Trophoblast cell (in vitro differentiated cells and primary cell): Measurements from ENCODE around the gene PRKAR1A.

Source experiments
- DNase-seq, 2 donors: peaks; one replicate each; pipeline ENCODE4 v3.0.0-alpha.2; 2016
- H2AFZ ChIP-seq: 2 replicates; pipeline ENCODE4 v1.6.1; 2013; ENCODE audit warnings: low read length, moderate library complexity, mild to moderate bottlenecking; ENCODE audit not compliant: insufficient read depth, poor library complexity
- H2AK5ac ChIP-seq: 2 replicates; pipeline ENCODE4 v1.6.1; 2013; ENCODE audit warnings: mild to moderate bottlenecking, low read length
- H2BK120ac ChIP-seq: 2 replicates; pipeline ENCODE4 v1.6.1; 2013; ENCODE audit warnings: low read length, mild to moderate bottlenecking, moderate library complexity; ENCODE audit not compliant: insufficient read depth, poor library complexity
- H2BK12ac ChIP-seq: 2 replicates; pipeline ENCODE4 v1.6.1; 2013; ENCODE audit warnings: mild to moderate bottlenecking, low read length, moderate library complexity
- H2BK5ac ChIP-seq: 2 replicates; pipeline ENCODE4 v1.6.1; 2013; ENCODE audit warnings: low read length, low read depth, moderate library complexity, mild to moderate bottlenecking; ENCODE audit not compliant: poor library complexity
- H3K14ac ChIP-seq: 2 replicates; pipeline ENCODE4 v1.6.1; 2013; ENCODE audit warnings: mild to moderate bottlenecking, low read length
- H3K18ac ChIP-seq: 2 replicates; pipeline ENCODE4 v1.6.1; 2013; ENCODE audit warnings: mild to moderate bottlenecking, low read length
- H3K23ac ChIP-seq: 2 replicates; pipeline ENCODE4 v1.6.1; 2013; ENCODE audit warnings: low read length
- H3K27ac ChIP-seq: 2 replicates; pipeline ENCODE4 v1.5.1; 2013; ENCODE audit warnings: low read depth, mild to moderate bottlenecking, inconsistent platforms, low read length, moderate library complexity
- H3K27me3 ChIP-seq: 2 replicates; pipeline ENCODE4 v1.6.1; 2013; ENCODE audit warnings: inconsistent platforms, mild to moderate bottlenecking, low read length, moderate library complexity; ENCODE audit not compliant: insufficient read depth
- H3K36me3 ChIP-seq, 2 experiments: 1 replicate in 1 of 2; 2 replicates in 1 of 2; pipeline ENCODE4 v1.6.1; 2013; ENCODE audit warnings: low read length in 2 of 2, mild to moderate bottlenecking in 2 of 2, moderate library complexity in 1 of 2; ENCODE audit not compliant: insufficient read depth in 2 of 2, control insufficient read depth in 1 of 2
- H3K4ac ChIP-seq: 2 replicates; pipeline ENCODE4 v1.6.1; 2013; ENCODE audit warnings: low read depth, mild to moderate bottlenecking, low read length, moderate library complexity
- H3K4me1 ChIP-seq, 2 experiments: 1 replicate in 1 of 2; 2 replicates in 1 of 2; pipeline ENCODE4 v1.6.1; 2013; ENCODE audit warnings: low read length in 2 of 2, mild to moderate bottlenecking in 2 of 2, moderate library complexity in 1 of 2; ENCODE audit not compliant: insufficient read depth in 2 of 2, control insufficient read depth in 1 of 2
- H3K4me2 ChIP-seq: 2 replicates; pipeline ENCODE4 v1.6.1; 2013; ENCODE audit warnings: inconsistent platforms, mild to moderate bottlenecking, low read length, moderate library complexity
- H3K4me3 ChIP-seq: 2 replicates; pipeline ENCODE4 v1.5.1; 2013; ENCODE audit warnings: mild to moderate bottlenecking, low read depth, low read length, inconsistent platforms
- H3K79me1 ChIP-seq: one replicate; pipeline ENCODE4 v1.6.1; 2013; ENCODE audit warnings: low read length
- H3K79me2 ChIP-seq: 2 replicates; pipeline ENCODE4 v1.6.1; 2013; ENCODE audit warnings: low read length, mild to moderate bottlenecking; ENCODE audit not compliant: control insufficient read depth, insufficient read depth, poor library complexity
- H3K9ac ChIP-seq: 2 replicates; pipeline ENCODE4 v1.6.1; 2013; ENCODE audit warnings: mild to moderate bottlenecking, low read length
- H3K9me3 ChIP-seq: 2 replicates; pipeline ENCODE4 v1.6.1; 2013; ENCODE audit warnings: low read depth, mild to moderate bottlenecking, control low read depth, inconsistent platforms, low read length; ENCODE audit not compliant: insufficient read depth
- H4K12ac ChIP-seq: 2 replicates; pipeline ENCODE4 v1.6.1; 2013; ENCODE audit warnings: low read depth, mild to moderate bottlenecking, low read length, moderate library complexity
- H4K8ac ChIP-seq: 2 replicates; pipeline ENCODE4 v1.6.1; 2013; ENCODE audit warnings: low read depth, mild to moderate bottlenecking, low read length, moderate library complexity
- H4K91ac ChIP-seq: one replicate; pipeline ENCODE4 v1.6.1; 2013; ENCODE audit warnings: low read depth, mild to moderate bottlenecking, low read length, moderate library complexity
- WGBS: extraction: QIAGEN DNeasy Blood & Tissue Kit; methylation state at CpG from one replicate; pipeline ENCODE4 v1.1.7; 2013; ENCODE audit warnings: missing lambda C conversion rate; ENCODE audit not compliant: insufficient read length, insufficient coverage; ENCODE audit errors: extremely low coverage; 5-methylcytosine and 5-hydroxymethylcytosine counted together

Gene PRKAR1A

DNA sequence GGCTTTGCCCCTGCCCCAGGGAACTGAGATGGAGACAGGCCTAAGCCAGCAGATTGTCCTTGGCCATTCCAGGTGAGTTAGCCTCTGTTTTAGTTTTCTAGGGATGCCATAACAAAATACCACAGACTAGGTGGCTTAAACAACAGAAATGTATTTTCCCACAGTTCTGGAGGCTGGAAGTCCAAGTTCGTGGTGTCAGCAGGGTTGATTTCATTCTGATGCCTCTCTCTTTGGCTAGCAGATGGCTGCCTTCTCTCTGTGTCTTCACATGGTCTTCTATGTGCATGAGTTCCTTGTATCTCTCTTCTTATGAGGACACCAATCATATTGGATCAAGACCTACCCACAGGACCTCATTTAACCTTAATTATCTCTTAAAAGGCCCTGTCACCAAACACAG is 76.1 kb downstream of the PRKAR1A start:
- Histone ChIP-seq H3K4me3 (no peak overlapping the region), H3K4me2 (no peak overlapping the region)

DNA sequence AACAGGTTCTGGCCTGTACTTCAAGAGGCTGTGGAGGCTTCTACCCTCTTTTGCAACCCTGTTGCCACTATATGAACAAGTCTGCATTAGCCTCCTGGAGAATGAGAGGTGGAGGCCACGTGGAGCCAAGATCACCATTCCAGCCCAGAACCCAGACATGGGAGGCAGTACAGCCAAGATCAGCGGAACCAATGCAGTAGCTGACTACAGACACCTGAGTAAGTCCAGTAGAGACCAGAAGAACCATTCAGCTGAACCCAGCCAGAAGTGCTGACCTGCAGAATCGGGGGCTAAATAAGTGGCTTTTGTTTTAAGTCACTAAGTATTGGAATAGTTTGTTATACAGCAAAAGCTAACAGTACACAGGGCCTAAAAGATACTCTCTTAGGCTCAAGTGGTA is 76.9 kb downstream of the PRKAR1A start:
- Histone ChIP-seq H3K4me1 (peaks cover 8 to 16% of the 10 kb centered on the region in 2 experiments), H3K23ac (no peak overlapping the region), H2BK120ac (no peak overlapping the region), H3K9ac (no peak overlapping the region), H3K79me1 (peaks cover 13% of the 10 kb centered on the region), H4K91ac (no peak overlapping the region), H3K4me3 (no peak overlapping the region), H2AFZ (no peak overlapping the region), H2BK12ac (no peak overlapping the region), H3K4ac (no peak overlapping the region), H3K27ac (no peak overlapping the region), H3K27me3 (no peaks in the 10 kb centered on the region), H3K14ac (no peak overlapping the region), H2BK5ac (no peak overlapping the region), H3K36me3 (no peaks in the 10 kb centered on the region), H3K9me3 (peaks cover 2% of the 10 kb centered on the region), H3K4me2 (no peak overlapping the region), H3K18ac (peak overlapping the region; percentile 54), H2AK5ac (no peak overlapping the region), H4K8ac (no peak overlapping the region), H4K12ac (no peak overlapping the region), H3K79me2 (peaks cover 2% of the 10 kb centered on the region)
- no CpG with 5 or more reads among the region's 3 CpGs for WGBS
- no peak for DNase-seq

More for the DNA sequence above, 76.1 kb downstream of the PRKAR1A start:
- peaks cover 2% of the 10 kb centered on the region for H3K9me3 ChIP-seq
- peaks cover 2% of the 10 kb centered on the region for H3K79me2 ChIP-seq
- peak overlapping the region; percentile 59 for H3K4ac ChIP-seq
- H2BK12ac ChIP-seq, result no peak overlapping the region
- no peak overlapping the region for H4K91ac ChIP-seq
- no peak for DNase-seq
- no peak overlapping the region for H2BK5ac ChIP-seq
- no peak overlapping the region for H3K14ac ChIP-seq
- no peak overlapping the region for H2BK120ac ChIP-seq
- no peak overlapping the region for H2AFZ ChIP-seq
- no peak overlapping the region for H3K18ac ChIP-seq
- no peaks in the 10 kb centered on the region for H3K36me3 ChIP-seq
- no CpG with 5 or more reads among the region's 1 CpG for WGBS
- H4K8ac ChIP-seq, result no peak overlapping the region
- H3K23ac ChIP-seq, result no peak overlapping the region
- H4K12ac ChIP-seq, result no peak overlapping the region
- no peak overlapping the region for H3K27ac ChIP-seq
- no peak overlapping the region for H3K9ac ChIP-seq
- no peaks in the 10 kb centered on the region for H3K27me3 ChIP-seq
- H2AK5ac ChIP-seq, result no peak overlapping the region
- H3K79me1 ChIP-seq, result peaks cover 17% of the 10 kb centered on the region
- H3K4me1 ChIP-seq, result peaks cover 8 to 16% of the 10 kb centered on the region in 2 experiments

DNA sequence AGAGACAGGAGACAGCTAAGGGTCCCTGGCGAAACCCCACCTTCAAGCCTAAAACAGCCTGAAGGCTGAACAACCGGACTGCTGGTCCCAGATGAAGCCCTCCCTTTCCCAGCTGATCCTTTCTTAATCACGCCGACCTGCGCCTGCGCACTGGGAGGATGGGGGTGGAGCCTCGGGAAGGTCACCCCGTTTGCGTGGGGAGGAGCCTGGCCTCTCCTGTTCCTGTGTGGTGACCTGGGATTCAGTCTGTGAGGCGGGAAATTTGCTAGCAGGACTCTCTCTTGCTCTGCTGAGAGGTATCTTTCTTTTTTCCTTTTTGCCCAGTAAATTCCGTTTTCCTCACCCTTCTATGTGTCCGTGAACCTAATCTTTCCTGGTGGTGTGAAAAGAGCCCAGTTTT is 79.4 kb downstream of the PRKAR1A start:
- Histone ChIP-seq H3K9ac (no peak overlapping the region), H2BK12ac (no peak overlapping the region), H3K79me1 (peaks cover 5% of the 10 kb centered on the region), H2AFZ (no peak overlapping the region), H3K4ac (no peak overlapping the region), H3K14ac (no peak overlapping the region), H3K4me3 (no peak overlapping the region), H2BK5ac (no peak overlapping the region), H3K4me1 (peaks cover 8 to 11% of the 10 kb centered on the region in 2 experiments), H3K9me3 (peaks cover 2% of the 10 kb centered on the region), H4K91ac (no peak overlapping the region), H3K79me2 (no peaks in the 10 kb centered on the region), H3K18ac (no peak overlapping the region), H4K12ac (no peak overlapping the region), H3K27ac (no peak overlapping the region), H2BK120ac (no peak overlapping the region), H3K4me2 (no peak overlapping the region), H2AK5ac (no peak overlapping the region), H4K8ac (no peak overlapping the region), H3K27me3 (no peaks in the 10 kb centered on the region), H3K23ac (no peak overlapping the region), H3K36me3 (no peaks in the 10 kb centered on the region)
- no CpG with 5 or more reads among the region's 12 CpGs for WGBS
- DNase-seq, result peak in 1 of 2 donors; percentile 73

DNA sequence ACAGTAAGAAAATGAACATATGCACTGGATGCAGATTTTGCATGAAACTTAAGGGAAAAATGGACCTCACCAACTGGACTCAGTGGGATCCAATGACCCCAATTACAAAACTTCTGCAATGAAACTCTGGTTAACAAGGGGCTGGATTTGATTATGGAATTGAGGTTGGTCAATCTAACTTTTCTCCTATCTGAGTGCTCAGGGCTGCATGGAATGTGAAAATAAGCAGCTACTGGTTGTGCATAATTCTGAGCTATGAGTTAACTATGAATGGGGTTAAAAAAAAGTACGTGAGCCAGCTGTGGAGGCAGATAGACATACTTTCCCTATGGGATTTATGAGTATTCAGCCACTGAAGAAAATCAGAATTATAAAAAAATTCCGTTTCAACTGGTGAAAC is 79.8 kb downstream of the PRKAR1A start:
- Histone ChIP-seq H2AK5ac (no peak overlapping the region), H3K4me1 (peaks cover 7 to 11% of the 10 kb centered on the region in 2 experiments), H3K4me3 (no peak overlapping the region), H3K4me2 (no peak overlapping the region), H2AFZ (no peak overlapping the region), H2BK12ac (no peak overlapping the region), H4K8ac (no peak overlapping the region), H3K9me3 (peaks cover 2% of the 10 kb centered on the region), H3K79me2 (no peaks in the 10 kb centered on the region), H3K4ac (no peak overlapping the region), H3K79me1 (peaks cover 4% of the 10 kb centered on the region), H3K36me3 (no peaks in the 10 kb centered on the region), H3K14ac (no peak overlapping the region), H2BK120ac (no peak overlapping the region), H3K27me3 (no peaks in the 10 kb centered on the region), H4K91ac (no peak overlapping the region), H3K27ac (no peak overlapping the region), H3K23ac (no peak overlapping the region), H2BK5ac (no peak overlapping the region), H3K18ac (no peak overlapping the region), H3K9ac (no peak overlapping the region), H4K12ac (no peak overlapping the region)
- no CpG with 5 or more reads among the region's 2 CpGs for WGBS
- no peak for DNase-seq
